Osteocyte (in vitro differentiated cells): Measurements from ENCODE around the gene DHX16. TPM values are rescaled to one million over a fixed set of nuclear protein-coding genes. Genes with fewer than 3 reads are reported as not detected.

ENCODE experiments used
- DNase-seq: peaks from one replicate; pipeline ENCODE4 v3.0.0; 2021; ENCODE audit warnings: mixed read lengths; ENCODE audit not compliant: unreplicated experiment; ENCODE audit errors: extremely low spot score
- H3K27ac Mint-ChIP-seq: one replicate; pipeline ENCODE4 v1.8.0; 2021; ENCODE audit warnings: mild to moderate bottlenecking, mixed read lengths; ENCODE audit not compliant: unreplicated experiment
- H3K27me3 Mint-ChIP-seq: one replicate; pipeline ENCODE4 v1.8.0; 2021; ENCODE audit warnings: mixed read lengths; ENCODE audit not compliant: unreplicated experiment
- H3K36me3 Mint-ChIP-seq: one replicate; pipeline ENCODE4 v1.8.0; 2021; ENCODE audit warnings: mixed read lengths; ENCODE audit not compliant: unreplicated experiment
- H3K4me1 Mint-ChIP-seq: one replicate; pipeline ENCODE4 v1.8.0; 2021; ENCODE audit warnings: mixed read lengths; ENCODE audit not compliant: unreplicated experiment
- H3K4me3 Mint-ChIP-seq: one replicate; pipeline ENCODE4 v1.8.0; 2021; ENCODE audit warnings: mild to moderate bottlenecking, moderate library complexity, mixed read lengths; ENCODE audit not compliant: unreplicated experiment
- H3K9me3 Mint-ChIP-seq: one replicate; pipeline ENCODE4 v1.8.0; 2021; ENCODE audit warnings: mixed read lengths; ENCODE audit not compliant: unreplicated experiment
- total RNA-seq: library from RNA; stranded (reverse); gene quantifications from 2 replicates; pipeline ENCODE4 v1.2.1, GENCODE V29; 2021
- TF ChIP-seq, protein P1 (sequence below): fragments of 200-600 bp; sonication (generic); IDR thresholded peaks from 2 replicates; pipeline ENCODE4 v1.5.0; 2021; ENCODE audit warnings: antibody characterized with exemption, mild to moderate bottlenecking, moderate library complexity

The DHX16 gene
- total RNA-seq, 1 donor from 2014 or later: 28.7 TPM

DNA sequence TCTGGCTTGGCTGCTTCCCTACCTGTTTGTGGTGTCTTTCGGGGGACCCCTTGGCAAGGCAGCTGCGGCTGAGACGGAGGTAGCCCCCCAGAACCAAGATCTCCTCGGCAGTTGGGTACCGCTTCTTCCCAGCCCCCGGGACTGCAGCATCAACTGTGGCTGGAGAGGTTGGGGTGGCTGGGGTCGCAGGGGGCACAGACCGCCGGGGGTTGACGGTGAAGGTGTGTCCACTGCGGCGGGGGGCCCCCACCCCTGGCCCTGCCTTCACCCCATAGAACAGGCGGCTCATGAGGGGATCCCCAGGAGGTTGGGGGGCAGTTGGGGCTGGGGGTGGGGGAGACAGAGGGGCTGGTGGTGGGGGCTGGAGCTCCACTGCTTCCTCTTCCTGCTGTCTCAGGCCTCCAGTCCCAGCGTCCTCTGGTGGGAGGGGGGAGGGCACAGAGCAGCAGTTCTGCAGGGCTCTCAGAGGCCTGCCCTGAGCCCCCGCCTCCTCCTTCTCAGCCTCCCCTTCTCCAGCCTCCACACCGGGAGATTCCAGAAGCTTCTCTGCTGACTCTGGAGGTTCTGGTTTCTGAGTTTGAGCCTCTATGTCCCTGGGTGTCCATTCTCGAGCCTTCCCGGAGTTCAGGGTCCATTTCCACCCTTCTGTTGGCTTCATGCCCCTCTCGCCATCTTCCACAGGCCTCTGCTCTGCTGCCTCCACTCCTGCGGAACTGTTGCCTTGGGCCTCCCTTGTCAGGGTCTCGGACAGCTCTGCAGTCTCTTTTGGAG, 11.8 kb upstream of the DHX16 start:
- peaks cover 71% of the 10 kb centered on the region for H3K4me1 Mint-ChIP-seq
- no peaks in the 10 kb centered on the region for H3K27me3 Mint-ChIP-seq
- H3K4me3 Mint-ChIP-seq: peak overlapping the region; percentile 89
- peak overlapping the region; percentile 97 for H3K27ac Mint-ChIP-seq
- H3K9me3 Mint-ChIP-seq: no peaks in the 10 kb centered on the region
- DNase-seq: no peak
- H3K36me3 Mint-ChIP-seq: peaks cover 28% of the 10 kb centered on the region
- TF ChIP-seq, protein P1, sequence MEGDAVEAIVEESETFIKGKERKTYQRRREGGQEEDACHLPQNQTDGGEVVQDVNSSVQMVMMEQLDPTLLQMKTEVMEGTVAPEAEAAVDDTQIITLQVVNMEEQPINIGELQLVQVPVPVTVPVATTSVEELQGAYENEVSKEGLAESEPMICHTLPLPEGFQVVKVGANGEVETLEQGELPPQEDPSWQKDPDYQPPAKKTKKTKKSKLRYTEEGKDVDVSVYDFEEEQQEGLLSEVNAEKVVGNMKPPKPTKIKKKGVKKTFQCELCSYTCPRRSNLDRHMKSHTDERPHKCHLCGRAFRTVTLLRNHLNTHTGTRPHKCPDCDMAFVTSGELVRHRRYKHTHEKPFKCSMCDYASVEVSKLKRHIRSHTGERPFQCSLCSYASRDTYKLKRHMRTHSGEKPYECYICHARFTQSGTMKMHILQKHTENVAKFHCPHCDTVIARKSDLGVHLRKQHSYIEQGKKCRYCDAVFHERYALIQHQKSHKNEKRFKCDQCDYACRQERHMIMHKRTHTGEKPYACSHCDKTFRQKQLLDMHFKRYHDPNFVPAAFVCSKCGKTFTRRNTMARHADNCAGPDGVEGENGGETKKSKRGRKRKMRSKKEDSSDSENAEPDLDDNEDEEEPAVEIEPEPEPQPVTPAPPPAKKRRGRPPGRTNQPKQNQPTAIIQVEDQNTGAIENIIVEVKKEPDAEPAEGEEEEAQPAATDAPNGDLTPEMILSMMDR: no peak

DNA sequence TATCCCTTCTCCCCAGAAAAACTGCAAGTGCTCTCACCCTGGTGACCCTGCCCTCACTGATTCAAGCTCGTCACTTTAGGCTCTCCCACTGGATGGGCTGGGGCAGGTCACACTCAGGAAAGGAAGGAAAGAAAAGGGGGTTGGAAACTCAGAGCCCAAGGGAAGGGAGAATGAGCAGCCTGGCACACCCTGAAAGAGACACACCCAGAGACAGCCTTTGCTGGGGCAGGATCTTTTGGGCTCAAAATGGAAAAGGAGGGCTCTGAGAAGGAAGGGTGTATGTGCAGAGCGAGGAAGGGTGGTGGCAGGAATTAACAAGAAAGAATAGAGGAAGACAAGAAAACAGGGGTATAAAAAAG, 11.2 kb upstream of the DHX16 start:
- peak overlapping the region; percentile 88 for H3K27ac Mint-ChIP-seq
- peaks cover 72% of the 10 kb centered on the region for H3K4me1 Mint-ChIP-seq
- peaks cover 30% of the 10 kb centered on the region for H3K36me3 Mint-ChIP-seq
- no peaks in the 10 kb centered on the region for H3K9me3 Mint-ChIP-seq
- no peak for DNase-seq
- peak overlapping the region; percentile 89 for H3K4me3 Mint-ChIP-seq
- H3K27me3 Mint-ChIP-seq: no peaks in the 10 kb centered on the region
- TF ChIP-seq, protein P1: no peak

DNA sequence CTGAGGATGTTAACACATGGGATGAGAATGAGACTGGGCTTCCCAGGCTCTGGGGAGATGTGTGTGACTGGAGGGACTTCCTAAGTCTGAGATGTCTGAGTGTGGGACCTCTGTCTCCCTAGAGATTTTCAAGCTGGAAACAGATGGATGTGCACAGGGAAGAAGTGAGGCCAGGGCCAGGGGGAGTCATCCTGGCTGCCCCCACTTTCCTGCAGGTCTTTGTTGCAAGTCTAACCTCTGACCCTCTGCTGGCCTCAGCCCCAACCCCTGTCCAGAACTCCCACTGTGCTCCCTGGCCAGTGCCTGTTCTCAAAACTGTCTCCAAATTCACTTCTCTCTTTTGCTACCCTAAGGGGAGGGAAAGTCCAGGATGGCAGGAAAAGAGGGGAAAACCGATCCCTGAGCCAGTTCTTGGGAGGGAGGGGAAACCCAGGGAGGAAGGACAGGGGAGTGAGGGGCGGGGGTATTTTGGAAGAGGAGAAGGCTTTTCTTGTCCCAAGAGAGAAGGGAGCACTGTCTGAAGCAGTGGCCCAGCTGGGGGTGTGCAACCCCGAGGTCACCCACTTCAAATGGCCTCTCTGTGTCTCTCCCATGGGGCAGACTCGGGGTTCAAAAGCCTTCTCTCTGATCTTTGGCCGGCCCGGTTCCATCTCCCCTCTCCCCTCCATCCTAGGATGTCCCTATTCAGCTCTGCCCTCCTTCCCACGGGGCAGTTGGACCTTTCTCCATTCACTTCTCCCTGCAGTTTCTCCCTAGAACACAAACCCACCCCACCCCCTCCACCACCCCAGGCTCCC, 10.6 kb upstream of the DHX16 start:
- peak overlapping the region; percentile 89 for H3K4me3 Mint-ChIP-seq
- no peak for DNase-seq
- peaks cover 72% of the 10 kb centered on the region for H3K4me1 Mint-ChIP-seq
- peak overlapping the region; percentile 88 for H3K27ac Mint-ChIP-seq
- TF ChIP-seq, protein P1: no peak
- H3K36me3 Mint-ChIP-seq: peaks cover 36% of the 10 kb centered on the region
- no peaks in the 10 kb centered on the region for H3K27me3 Mint-ChIP-seq
- no peaks in the 10 kb centered on the region for H3K9me3 Mint-ChIP-seq

DNA sequence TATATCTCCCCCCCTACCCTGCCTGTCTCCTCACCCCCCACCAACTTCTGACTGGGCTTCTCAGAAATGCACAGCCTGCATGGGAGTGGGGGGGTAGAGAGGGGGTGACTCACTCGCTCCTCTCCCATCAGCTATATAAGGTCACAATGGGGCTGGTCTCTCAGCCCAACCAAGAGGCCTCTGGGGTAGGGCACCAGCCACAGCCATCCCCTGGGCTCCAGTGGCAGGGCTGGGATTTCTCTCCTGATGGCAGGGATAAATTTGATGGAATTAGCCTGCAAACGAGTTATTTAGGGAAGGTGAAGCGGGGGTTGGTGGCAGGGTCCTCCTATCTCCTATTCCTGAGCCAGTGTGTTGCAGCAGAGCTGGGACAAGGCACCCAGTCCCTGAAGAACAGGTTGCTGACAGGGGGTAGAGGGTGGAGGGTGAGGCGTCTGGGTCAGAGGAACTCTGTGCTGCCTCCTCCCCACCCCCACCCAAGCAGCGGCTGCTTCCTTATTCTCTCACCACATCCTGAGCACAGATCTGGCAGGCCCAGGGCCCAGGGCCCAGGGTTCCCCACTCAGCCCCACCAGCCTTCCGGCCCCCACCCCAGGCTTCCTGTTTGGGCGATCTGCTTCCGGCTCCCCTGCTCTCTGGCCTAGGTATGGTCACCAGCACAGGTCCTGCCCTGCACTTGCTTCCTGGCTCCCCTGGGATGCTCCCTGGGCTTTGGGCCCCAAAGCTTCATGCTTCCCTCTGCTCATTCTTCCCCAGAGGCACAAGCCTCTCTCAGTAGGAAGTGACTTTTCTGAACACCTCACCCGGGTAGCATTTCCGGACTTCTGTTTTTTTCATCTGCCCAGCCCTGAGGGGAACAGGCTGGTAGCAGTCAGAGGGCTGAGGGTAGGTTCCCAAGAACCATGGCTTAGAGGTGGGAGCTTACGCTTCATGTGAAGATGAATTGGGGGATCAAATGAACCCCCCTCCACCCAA, 9.6 kb upstream of the DHX16 start:
- Mint-ChIP-seq H3K4me1 (peaks cover 62% of the 10 kb centered on the region), H3K36me3 (peaks cover 36% of the 10 kb centered on the region), H3K27me3 (no peaks in the 10 kb centered on the region), H3K4me3 (peak overlapping the region; percentile 89), H3K27ac (peak overlapping the region; percentile 88), H3K9me3 (no peaks in the 10 kb centered on the region)
- no peak for DNase-seq
- TF ChIP-seq, protein P1: no peak
